PFSK-1 (cell line): ENCODE results near the gene SYVN1.

Experiments used
- POLR2AphosphoS5 ChIP-seq: IDR thresholded peaks from 2 replicates; pipeline ENCODE4 v1.6.1; 2012; ENCODE audit warnings: low read depth, mild to moderate bottlenecking, control low read depth, low read length, moderate library complexity
- SIN3A ChIP-seq: IDR thresholded peaks from 2 replicates; pipeline ENCODE4 v1.6.1; 2012; ENCODE audit warnings: mild to moderate bottlenecking, low read length, moderate library complexity, borderline replicate concordance; ENCODE audit not compliant: insufficient read depth
- TF ChIP-seq, protein P1 (sequence below), 2 experiments: IDR thresholded peaks; 2 replicates each; pipeline versions ENCODE4 v1.6.1 to v1.8.0; 2011 to 2012; ENCODE audit warnings: low read depth in 2 of 2, low read length in 2 of 2, control low read depth in 1 of 2, inconsistent platforms in 1 of 2, mild to moderate bottlenecking in 1 of 2, moderate library complexity in 1 of 2; ENCODE audit not compliant: insufficient read depth in 1 of 2

DNA sequence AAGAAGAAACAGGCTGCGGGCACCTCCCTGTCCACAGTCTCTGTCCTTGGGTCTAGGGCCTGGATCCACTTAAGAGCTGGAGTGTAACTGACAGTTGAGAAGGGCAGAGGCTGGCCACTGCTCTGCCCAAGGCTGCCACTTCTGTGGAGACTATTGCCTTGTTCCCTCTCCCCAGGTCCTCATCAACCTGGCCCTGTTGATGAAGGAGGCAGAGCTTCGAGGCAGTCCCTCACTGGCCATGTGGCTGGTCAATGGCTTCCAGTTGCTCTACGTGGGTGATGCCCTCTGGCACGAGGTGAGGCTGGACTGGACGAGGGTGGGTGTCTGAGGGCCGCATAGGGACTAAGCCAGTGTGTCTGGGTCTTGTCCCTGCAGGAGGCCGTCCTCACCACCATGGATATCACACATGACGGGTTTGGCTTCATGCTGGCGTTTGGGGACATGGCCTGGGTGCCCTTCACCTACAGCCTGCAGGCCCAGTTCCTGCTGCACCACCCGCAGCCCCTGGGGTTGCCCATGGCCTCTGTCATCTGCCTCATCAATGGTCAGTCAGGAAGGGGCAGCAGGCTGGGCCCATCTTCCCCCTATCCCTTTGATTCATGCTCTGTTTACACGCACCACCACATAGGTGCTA is 19.7 kb downstream of the SYVN1 start:
- TF ChIP-seq POLR2AphosphoS5 = no peak
- TF ChIP-seq, protein P1, sequence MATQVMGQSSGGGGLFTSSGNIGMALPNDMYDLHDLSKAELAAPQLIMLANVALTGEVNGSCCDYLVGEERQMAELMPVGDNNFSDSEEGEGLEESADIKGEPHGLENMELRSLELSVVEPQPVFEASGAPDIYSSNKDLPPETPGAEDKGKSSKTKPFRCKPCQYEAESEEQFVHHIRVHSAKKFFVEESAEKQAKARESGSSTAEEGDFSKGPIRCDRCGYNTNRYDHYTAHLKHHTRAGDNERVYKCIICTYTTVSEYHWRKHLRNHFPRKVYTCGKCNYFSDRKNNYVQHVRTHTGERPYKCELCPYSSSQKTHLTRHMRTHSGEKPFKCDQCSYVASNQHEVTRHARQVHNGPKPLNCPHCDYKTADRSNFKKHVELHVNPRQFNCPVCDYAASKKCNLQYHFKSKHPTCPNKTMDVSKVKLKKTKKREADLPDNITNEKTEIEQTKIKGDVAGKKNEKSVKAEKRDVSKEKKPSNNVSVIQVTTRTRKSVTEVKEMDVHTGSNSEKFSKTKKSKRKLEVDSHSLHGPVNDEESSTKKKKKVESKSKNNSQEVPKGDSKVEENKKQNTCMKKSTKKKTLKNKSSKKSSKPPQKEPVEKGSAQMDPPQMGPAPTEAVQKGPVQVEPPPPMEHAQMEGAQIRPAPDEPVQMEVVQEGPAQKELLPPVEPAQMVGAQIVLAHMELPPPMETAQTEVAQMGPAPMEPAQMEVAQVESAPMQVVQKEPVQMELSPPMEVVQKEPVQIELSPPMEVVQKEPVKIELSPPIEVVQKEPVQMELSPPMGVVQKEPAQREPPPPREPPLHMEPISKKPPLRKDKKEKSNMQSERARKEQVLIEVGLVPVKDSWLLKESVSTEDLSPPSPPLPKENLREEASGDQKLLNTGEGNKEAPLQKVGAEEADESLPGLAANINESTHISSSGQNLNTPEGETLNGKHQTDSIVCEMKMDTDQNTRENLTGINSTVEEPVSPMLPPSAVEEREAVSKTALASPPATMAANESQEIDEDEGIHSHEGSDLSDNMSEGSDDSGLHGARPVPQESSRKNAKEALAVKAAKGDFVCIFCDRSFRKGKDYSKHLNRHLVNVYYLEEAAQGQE (IDR thresholded peaks at IDR 0.05; ENCODE audit: insufficient read depth in 1 of 2, low read depth in 2 of 2, low read length in 2 of 2) = no peak
- no peak for TF ChIP-seq SIN3A
